ENCODE measurements around the gene SAMD14.

The SAMD14 gene

DNA sequence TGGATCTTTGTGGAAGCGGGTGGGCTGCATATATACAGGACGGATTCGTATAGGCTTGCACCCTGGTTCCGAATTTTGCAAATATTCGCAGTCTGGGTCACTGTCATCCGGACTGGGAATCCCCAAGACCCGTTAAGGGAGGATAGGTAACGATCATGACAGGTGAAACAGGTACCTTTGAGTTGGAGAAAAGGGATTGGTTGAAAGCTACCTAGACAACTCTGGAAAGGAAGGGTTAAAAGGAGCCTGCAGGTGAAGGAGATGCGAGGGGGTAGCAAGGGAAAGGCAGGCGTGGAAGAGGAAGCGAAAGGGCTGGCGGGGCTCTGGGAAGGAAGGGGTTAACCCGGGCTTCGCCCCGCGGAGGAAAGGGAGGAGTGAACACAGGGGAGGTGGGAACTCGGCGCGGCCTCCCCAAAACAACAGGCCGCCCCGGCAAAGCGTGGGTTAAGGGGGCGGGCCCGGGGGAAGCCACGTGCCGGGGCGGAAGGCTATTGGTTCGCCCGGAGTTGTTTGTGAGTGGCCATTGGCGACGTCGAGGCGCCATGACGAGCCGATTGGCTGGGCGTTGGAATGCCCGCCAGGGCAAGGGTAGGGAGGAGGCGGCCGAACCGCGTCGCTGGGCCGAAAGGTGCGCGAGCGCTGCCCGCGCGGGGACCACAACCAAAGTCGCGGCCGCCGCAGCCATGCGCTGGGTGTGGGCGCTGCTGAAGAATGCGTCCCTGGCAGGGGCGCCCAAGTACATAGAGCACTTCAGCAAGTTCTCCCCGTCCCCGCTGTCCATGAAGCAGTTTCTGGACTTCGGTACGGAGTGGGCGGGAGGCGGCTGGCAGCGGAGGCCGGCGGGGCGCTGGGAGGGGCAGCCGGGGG, 35.0 kb downstream of the SAMD14 start, which contains the start of gene PDK2:
Gene PDK2, plus strand, starts transcription at position 599 of the 867 bp plus-strand sequence. Its CDS starts 85 bp downstream, at position 684.
- DNase-seq: peak; percentile 95

DNA sequence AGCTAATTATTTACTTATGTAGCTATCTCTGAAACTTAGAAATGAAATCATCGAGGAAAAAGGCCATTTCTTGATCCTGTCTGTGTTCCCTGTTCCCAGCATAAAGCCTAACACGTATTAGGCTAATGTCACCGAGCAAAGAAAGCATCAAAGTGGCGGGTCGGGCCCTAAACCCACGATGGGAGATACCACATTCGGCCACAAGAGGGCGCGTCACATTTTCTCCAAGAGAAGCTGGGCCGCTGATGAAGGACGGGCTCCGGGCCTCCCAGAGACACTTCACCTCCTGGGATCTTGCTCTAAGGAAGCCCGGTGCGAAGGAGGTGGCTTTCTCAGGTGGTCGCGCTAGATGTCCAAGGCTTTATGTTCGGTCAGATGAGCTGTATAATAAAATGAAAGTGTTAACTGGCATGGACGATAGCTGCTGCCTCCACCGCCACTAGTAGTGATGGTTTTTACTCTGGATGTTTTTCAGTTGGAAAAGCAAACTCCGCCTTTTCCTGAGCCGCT, 35.7 kb downstream of the SAMD14 start:
- DNase-seq: peak; percentile 95

DNA sequence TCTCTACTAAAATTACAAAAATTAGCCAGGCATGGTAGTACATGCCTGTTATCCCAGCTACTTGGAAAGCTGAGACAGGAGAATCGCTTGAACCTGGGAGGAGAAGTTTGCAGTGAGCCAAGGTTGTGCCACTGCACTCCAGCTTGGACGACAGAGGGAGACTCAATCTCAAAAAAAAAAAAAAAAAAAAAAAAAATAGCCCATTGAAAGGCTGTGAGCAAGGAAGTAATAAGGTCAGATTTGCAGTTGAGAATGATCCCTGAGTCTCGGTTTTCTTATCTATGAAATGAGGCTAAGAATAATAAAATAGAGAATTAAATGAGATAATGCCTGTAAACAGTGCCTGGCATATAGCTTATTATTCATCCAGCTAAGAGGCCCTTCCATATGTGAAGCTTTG, 36.2 kb downstream of the SAMD14 start:
- DNase-seq: no peak

DNA sequence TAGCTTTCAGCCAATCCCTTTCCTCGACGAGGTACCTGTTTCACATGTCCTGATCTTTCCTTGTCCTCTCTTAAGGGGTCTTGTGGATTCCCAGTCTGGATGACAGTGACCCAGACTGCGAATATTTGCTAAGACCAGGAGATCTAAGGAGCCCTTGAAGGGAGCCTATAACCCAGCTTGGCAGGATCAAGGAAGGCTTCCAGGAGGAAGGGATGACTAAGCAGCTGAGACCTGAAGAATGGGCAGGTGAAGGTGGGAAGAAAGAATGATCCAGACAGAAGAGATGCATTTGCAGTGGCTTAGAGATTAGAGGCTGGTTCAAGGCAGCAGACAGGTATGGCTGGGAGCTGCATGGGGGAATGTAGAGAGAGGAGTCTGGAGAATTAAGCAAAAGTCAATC, 36.7 kb downstream of the SAMD14 start:
- no peak for DNase-seq

DNA sequence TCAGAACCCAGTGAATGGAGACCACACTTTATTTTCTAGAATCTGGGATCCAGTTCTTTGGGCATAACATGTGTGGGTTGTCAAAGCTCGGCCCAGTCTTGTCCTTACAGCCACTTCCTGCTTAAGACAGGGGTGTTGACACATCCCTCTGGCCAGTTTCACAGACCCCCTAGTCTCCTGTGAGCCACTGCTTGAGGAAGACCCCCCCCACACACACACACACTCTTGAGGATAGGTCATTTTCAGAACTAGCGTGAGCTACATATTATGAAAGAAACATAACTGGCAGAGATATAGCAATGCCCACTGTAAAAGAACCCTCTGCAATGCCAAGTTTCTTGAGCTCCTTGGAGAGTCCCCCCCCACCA, 38.1 kb downstream of the SAMD14 start:
- no peak for DNase-seq

DNA sequence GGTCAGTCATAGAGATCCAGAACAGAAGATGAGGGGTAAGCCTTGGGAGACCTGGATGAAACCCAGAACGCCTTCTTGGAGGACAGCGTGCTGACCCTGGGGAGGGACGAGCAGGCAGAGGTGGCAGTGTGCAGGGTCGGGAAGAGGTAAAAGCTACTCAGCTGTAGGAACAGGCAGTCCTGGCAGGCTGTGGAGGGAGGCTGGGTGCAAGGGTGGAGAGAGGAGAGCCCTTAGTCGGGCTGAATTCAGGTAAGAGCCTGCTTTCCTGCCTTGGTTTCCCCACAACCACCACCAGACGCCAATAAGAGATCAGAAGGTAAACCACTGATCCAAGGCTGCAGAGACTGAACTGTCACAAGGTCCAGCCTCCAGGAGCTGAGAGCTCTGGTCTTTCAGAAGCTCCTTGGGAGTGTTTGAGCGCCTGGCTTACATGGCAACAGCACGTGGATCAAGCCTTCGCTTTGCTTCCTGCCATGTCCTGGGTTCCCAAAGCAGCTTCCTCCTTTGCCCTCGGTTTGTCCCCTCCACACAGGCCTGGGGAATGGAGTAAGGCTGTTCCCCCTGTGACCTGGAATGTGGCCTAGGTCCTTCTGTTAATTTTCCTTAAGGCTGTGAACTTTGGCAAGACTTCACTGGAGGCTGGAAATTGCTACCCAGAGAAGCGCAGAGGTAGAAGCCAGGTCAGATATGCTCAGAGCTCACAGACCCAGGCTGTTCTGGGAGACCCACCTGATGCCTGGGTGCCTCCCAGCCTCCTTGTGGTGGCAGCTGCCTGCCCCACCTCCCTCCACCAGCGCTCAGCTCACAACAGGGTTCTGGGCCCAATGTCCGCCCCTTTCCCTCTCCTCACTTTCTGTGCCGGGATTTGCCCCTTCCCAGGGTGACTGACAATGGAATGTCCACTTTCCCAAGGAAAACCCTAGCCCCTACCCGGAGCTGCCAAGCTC, 38.7 kb downstream of the SAMD14 start:
- DNase-seq: no peak

DNA sequence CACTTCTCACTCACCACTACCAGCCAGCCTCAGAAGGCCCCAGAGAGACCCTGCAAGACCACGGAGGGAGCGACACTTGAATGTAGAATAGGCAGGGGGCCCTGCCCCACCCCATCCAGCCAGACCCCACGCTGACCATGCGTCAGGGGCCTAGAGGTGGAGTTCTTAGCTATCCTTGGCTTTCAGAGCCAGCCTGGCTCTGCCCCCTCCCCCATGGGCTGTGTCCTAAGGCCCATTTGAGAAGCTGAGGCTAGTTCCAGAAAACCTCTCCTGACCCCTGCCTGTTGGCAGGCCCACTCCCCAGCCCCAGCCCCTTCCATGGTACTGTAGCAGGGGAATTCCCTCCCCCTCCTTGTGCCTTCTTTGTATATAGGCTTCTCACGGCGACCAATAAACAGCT, 39.9 kb downstream of the SAMD14 start:
- DNase-seq: no peak

DNA sequence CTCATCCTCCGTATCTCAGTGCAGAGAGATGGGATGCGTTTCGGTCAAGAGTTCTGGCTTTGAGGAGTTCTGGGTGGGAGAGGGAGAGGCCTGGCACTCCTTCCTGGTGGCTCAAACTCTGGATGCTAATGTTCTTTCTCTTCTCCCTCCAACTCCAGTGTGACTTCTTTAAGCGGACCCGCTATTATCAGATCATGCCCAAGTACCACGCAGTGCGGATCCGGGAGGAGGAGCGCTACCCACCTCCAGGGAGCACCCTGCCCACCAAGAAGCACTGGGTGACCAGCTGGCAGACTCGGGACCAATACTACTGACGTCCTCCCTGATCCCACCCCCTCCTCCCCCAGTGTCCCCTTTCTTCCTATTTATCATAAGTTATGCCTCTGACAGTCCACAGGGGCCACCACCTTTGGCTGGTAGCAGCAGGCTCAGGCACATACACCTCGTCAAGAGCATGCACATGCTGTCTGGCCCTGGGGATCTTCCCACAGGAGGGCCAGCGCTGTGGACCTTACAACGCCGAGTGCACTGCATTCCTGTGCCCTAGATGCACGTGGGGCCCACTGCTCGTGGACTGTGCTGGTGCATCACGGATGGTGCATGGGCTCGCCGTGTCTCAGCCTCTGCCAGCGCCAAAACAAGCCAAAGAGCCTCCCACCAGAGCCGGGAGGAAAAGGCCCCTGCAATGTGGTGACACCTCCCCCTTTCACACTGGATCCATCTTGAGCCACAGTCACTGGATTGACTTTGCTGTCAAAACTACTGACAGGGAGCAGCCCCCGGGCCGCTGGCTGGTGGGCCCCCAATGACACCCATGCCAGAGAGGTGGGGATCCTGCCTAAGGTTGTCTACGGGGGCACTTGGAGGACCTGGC, 40.8 kb downstream of the SAMD14 start:
- no peak for DNase-seq

DNA sequence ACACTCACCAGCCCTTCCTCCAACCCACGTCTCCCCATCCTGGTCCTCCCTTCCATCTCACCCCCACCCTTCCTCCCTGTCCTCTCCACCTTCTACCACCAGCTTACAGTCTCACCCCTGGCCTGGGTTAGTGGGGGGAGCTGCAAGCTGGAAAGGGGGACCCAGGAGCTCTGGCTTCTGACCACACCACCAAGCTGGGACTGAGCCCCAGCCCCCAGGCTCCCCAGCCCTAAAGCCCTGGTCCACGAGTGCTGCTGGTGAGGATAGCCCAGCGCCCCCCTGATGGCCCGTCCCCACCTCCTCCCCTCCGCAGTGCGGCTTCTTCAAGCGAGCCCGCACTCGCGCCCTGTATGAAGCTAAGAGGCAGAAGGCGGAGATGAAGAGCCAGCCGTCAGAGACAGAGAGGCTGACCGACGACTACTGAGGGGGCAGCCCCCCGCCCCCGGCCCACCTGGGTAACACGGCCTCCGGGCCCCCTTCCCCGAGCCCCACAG, 42.0 kb downstream of the SAMD14 start:
- no peak for DNase-seq

DNA sequence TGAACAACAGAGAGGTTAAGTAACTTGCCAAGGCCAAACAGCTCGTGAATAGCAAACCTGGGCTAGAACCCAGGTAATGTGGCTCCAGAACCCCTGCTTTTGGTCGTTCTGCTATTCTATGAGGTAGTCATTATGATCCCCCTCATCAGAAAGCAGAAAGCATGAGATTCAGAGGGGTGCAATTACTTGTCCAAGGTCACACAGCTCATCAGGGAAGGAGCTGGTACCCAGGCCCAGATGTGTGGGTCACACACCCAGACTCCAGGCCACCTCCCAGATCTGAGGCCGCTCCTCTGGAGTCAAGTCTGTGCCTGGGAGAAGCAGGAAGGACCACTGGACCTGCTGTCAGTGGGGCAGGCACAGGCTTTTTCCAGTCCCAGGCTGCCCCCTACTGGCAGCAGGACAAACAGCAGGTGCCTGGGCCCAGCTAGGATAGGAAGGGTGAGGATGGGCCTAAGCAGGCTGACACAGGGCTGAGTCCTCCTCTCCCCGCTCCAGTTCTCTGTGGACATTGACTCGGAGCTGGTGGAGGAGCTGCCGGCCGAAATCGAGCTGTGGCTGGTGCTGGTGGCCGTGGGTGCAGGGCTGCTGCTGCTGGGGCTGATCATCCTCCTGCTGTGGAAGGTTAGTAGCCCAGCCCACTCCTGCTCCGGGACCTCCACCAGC, 42.6 kb downstream of the SAMD14 start:
- peak; percentile 84 for DNase-seq

DNA sequence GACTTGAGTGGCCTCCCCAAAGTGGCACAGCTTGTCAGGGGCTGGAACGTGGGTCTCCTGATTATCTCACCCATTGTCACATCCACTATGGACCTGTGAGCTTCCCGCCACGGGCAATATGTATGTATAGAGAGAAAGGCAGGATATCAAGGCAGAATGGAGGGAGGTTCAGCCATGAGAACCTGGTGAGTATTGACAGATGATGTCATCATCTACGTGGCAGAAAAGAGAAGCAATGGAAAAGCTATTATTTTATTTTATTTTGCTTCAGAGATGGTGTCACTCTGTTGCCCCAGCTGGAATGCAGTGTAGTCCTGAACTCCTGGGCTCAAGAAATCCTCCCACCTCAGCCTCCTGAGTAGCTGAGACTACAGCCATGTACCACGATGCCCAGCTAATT, 48.2 kb downstream of the SAMD14 start:
- no peak for DNase-seq

DNA sequence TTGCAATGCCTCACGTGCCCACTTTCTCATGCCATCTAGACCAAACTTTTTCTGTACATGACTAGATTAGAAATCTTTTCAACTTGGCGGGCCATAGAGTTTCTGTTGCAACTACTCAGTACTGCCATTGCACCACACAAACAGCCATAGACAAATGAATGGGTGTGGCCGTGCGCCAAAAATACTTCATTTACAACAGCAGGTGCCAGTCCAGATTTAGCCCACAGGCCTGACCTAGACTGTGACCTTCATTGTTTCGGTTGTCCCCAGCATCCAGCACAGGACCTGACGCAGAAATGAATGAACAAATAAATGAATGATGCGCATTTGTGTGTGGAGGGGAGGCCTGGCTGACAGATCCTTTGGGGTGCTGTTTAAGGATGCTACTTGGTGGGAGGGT, 49.1 kb downstream of the SAMD14 start:
- DNase-seq: no peak

DNA sequence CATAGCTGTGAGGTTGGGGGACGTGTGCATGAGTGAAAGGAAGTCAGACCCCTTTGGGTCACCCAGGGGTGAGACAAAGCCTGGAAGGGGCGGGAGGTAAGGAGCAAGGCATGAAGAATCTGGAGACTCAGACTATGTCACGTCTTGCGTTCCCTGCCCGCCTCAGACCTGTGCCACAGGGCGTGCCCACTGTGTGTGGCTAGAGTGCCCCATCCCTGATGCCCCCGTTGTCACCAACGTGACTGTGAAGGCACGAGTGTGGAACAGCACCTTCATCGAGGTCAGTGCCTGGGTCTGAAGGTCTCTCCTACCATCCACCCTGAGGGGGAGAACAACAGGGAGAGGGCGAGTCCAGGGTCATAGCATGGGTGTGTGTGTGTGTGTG, 49.9 kb downstream of the SAMD14 start:
- no peak for DNase-seq

DNA sequence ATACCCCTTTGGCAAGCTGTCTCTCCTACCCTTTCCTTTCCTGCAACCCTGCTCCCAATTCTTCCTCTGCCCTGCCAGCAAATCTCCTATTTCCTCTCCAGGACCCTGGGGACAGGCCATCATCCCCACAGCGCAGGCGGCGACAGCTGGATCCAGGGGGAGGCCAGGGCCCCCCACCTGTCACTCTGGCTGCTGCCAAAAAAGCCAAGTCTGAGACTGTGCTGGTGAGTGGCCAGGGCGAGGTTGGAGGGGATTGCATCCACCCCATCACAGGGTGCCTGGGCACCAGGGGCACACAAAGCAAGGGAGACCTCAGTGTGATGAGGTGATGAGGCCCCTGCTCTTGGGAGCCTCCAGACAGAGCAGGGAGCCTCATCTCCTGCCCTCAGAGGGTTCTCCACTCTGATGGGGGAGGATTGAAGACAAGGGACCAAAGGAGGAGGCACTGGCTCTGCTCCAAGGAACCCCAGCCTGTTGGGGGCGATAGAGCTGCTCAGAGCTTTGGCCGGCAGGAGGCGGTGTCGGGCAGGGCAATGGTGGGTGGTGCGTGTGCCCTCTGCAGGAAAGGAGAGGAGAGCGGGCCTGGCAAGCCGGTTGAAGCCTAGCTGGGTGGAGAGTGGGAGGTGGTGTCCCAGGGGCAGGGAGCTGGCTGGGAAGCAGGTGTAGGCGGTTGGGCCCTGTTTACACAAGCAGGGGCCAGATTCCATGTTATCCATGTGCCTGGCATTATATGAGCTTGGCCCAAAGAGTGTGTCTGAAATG, 50.4 kb downstream of the SAMD14 start:
- no peak for DNase-seq

DNA sequence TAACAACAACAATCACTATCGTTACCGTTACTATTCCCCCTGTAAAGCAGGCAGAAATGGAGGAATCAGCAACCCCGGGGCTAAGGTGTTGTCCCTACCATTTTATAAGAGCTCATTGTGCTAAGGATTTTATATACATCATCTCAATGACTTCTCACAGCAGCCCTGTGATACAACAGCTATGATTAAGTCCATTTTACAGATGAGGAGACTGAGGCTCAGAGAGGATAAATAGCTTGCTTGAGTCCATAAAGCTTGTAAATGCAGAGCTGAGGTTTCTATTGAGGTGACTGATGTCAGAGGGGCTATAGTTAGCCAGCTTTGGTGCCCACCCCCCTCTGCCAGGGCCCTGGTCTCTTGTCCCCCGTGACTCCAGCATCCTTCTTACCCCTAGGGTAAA, 51.5 kb downstream of the SAMD14 start:
- DNase-seq: no peak

DNA sequence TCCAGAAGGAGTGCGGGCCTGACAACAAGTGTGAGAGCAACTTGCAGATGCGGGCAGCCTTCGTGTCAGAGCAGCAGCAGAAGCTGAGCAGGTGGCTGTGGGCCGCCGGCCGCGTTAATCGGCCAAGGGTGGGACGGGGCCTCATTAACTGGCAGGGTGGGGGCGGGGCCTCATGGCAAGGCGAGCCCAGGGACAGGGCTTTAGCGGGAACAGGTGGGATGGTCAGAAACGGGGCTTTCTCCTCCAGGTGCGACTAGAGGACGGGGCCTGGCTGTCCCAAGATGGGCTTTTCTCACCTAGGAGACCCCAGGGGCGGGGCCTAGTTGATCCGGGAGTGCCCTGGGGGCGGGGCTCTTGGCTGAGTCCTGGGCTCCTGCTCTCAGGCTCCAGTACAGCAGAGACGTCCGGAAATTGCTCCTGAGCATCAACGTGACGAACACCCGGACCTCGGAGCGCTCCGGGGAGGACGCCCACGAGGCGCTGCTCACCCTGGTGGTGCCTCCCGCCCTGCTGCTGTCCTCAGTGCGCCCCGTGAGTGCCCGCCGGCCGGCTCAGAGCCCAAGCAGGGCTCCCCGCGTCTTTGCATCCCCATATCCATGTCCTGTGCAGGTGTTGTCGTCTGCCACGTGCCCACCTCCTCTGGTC, 53.2 kb downstream of the SAMD14 start:
- DNase-seq: no peak

DNA sequence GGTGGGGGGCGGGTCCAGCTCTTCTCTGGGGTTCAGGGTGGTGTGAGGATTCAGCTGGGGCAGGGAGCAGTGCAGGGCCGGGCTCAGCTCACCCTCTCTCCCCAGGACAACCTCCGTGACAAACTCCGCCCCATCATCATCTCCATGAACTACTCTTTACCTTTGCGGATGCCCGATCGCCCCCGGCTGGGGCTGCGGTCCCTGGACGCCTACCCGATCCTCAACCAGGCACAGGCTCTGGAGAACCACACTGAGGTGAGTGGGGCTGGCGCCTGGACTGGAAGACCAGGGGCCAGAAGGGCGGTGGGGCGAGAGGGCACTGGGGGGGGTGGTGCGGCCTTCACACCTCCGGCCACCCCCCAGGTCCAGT, 53.8 kb downstream of the SAMD14 start:
- DNase-seq: no peak

DNA sequence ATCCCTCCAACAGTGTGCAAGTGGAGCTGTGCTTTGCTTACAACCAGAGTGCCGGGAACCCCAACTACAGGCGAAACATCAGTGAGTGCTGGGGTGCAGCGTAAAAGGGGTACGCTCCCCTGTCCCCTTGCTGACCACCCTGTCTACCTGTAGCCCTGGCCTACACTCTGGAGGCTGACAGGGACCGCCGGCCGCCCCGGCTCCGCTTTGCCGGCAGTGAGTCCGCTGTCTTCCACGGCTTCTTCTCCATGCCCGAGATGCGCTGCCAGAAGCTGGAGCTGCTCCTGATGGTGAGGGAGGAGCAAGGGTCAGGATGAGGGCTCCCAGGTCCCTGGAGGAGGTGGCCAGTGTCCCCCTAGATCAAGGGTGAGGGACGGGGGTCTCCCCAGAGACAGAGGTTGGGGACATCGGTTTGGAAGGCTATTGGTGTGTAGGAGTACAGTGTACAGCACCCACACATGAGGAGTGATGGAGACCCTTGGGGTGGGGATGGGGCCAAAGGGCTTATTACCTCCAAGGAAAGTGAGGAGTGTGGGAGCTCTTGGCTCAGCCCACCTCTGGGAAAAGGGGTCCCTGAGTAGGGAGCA, 54.4 kb downstream of the SAMD14 start:
- DNase-seq: no peak

DNA sequence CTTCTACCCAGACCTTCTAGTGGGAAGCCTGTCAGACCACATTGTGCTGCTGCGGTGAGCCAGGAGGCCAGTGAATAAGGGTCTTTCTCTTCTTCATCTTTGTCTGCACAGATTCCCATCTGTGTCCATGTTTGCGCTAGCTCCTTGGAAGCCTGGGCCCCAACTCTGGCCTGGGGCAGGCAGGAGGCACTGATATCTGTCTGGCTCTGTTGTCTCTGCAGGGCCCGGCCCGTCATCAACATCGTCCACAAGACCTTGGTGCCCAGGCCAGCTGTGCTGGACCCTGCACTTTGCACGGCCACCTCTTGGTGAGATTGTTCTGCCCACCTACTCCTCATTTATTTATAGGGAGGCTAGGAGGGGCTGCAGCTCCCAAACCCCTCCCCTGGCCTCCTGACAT, 55.7 kb downstream of the SAMD14 start:
- no peak for DNase-seq

DNA sequence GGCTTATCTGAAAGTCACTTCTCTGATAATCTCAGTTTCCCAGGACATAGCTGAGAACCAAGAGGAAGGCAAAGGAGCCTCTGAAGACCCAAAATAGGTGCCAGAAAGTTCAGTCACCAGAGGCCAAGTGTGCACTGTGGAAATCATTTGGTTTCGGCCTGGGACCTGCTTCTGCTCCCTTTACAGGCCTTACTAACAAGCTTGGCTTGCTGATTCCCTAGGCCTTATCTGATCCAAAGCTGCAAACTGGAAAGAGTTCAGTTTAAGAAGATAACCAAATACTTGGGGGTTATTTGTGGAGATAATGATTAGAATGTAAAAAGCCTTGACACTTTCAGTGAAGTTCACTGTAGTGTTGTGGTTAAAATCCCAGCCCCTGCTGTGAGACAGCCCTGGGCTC, 57.0 kb downstream of the SAMD14 start:
- no peak for DNase-seq
